GM12878 (cell line): Measurements from ENCODE around the gene STAMBPL1. TPM values are rescaled to one million over a fixed set of nuclear protein-coding genes. Genes with fewer than 3 reads are reported as not detected.

Experiments
- BHLHE40 ChIP-seq, 2 experiments: fragments of 450-650 bp in 1 of 2; IDR thresholded peaks; 2 replicates each; pipeline ENCODE4 v1.6.1; 2011 to 2017; ENCODE audit warnings: low read depth in 2 of 2, borderline replicate concordance in 1 of 2, improper control_type of control experiment in 1 of 2, low read length in 1 of 2, mild to moderate bottlenecking in 1 of 2
- CUX1 ChIP-seq: IDR thresholded peaks from 2 replicates; pipeline ENCODE4 v1.6.1; 2012; ENCODE audit warnings: improper control_type of control experiment, low read depth, low read length; ENCODE audit not compliant: insufficient replicate concordance
- ELK1 ChIP-seq: IDR thresholded peaks from 2 replicates; pipeline ENCODE4 v1.6.1; 2012; ENCODE audit warnings: low read depth, low read length, improper control_type of control experiment
- EP300 ChIP-seq, 2 experiments: fragments of 150-350 bp in 1 of 2; IDR thresholded peaks; 2 replicates each; pipeline ENCODE4 v1.6.1; 2011 to 2012; ENCODE audit warnings: low read depth in 2 of 2, low read length in 2 of 2, borderline replicate concordance in 1 of 2, improper control_type of control experiment in 1 of 2, inconsistent platforms in 1 of 2; ENCODE audit not compliant: control insufficient read depth in 1 of 2
- GATAD2B ChIP-seq: fragments of 450-650 bp; conservative IDR thresholded peaks from 2 replicates; pipeline ENCODE4 v1.6.1; 2017; ENCODE audit warnings: low read depth, mild to moderate bottlenecking, moderate library complexity
- IKZF1 ChIP-seq: fragments of 450-650 bp; conservative IDR thresholded peaks from 2 replicates; pipeline ENCODE4 v1.6.1; 2017; ENCODE audit warnings: antibody characterized with exemption, mild to moderate bottlenecking
- JUNB ChIP-seq: IDR thresholded peaks from 2 replicates; pipeline ENCODE4 v1.6.1; 2016; ENCODE audit warnings: antibody characterized with exemption, mild to moderate bottlenecking
- JUND ChIP-seq: IDR thresholded peaks from 2 replicates; pipeline ENCODE4 v1.6.1; 2012; ENCODE audit warnings: low read depth, mild to moderate bottlenecking, low read length, improper control_type of control experiment, moderate library complexity
- LARP7 ChIP-seq: fragments of 450-650 bp; IDR thresholded peaks from 2 replicates; pipeline ENCODE4 v1.6.1; 2017; ENCODE audit warnings: mild to moderate bottlenecking
- MTA2 ChIP-seq: fragments of 450-650 bp; IDR thresholded peaks from 2 replicates; pipeline ENCODE4 v1.6.1; 2016; ENCODE audit warnings: low read depth, mild to moderate bottlenecking, moderate library complexity
- NFYB ChIP-seq: IDR thresholded peaks from 2 replicates; pipeline ENCODE4 v1.6.1; 2011; ENCODE audit warnings: low read depth, mild to moderate bottlenecking, low read length, improper control_type of control experiment, moderate library complexity; ENCODE audit not compliant: insufficient read depth
- RAD21 ChIP-seq: IDR thresholded peaks from 2 replicates; pipeline ENCODE4 v1.6.1; 2011; ENCODE audit warnings: mild to moderate bottlenecking, low read depth, low read length, moderate library complexity; ENCODE audit not compliant: insufficient read depth
- RAD51 ChIP-seq: fragments of 450-650 bp; IDR thresholded peaks from 2 replicates; pipeline ENCODE4 v1.6.1; 2016; ENCODE audit warnings: moderate library complexity, mild to moderate bottlenecking, inconsistent platforms
- RBBP5 ChIP-seq: fragments of 200-600 bp; sonication (generic); conservative IDR thresholded peaks from 2 replicates; pipeline ENCODE4 v1.6.1; 2016
- SIN3A ChIP-seq: IDR thresholded peaks from 2 replicates; pipeline ENCODE4 v1.6.1; 2012; ENCODE audit warnings: low read depth, low read length, improper control_type of control experiment
- SMAD5 ChIP-seq: IDR thresholded peaks from 2 replicates; pipeline ENCODE4 v1.6.1; 2016; ENCODE audit warnings: antibody characterized with exemption, low read depth
- SMARCA5 ChIP-seq: fragments of 450-650 bp; IDR thresholded peaks from 2 replicates; pipeline ENCODE4 v1.6.1; 2017; ENCODE audit warnings: mild to moderate bottlenecking
- STAT1 ChIP-seq: fragments of 450-650 bp; conservative IDR thresholded peaks from 2 replicates; pipeline ENCODE4 v1.6.1; 2014; ENCODE audit warnings: antibody characterized with exemption, mild to moderate bottlenecking
- TBL1XR1 ChIP-seq: IDR thresholded peaks from 2 replicates; pipeline ENCODE4 v1.6.1; 2012; ENCODE audit warnings: low read depth, low read length, improper control_type of control experiment
- ZBED1 ChIP-seq: IDR thresholded peaks from 2 replicates; pipeline ENCODE4 v1.6.1; 2016; ENCODE audit warnings: borderline replicate concordance
- ZNF384 ChIP-seq: IDR thresholded peaks from 2 replicates; pipeline ENCODE4 v1.6.1; 2012; ENCODE audit warnings: low read depth, mild to moderate bottlenecking, low read length, improper control_type of control experiment, borderline replicate concordance
- ZZZ3 ChIP-seq: IDR thresholded peaks from 2 replicates; pipeline ENCODE4 v1.6.1; 2011; ENCODE audit warnings: low read depth; ENCODE audit not compliant: control insufficient read depth, insufficient read length
- polyA plus RNA-seq, 11 experiments: library from polyadenylated mRNA; depleted of rRNA in 4 of 11; unstranded in 6 of 11; stranded (reverse) in 5 of 11; fragments of >200 nt; fragmentation: Nextera tagmentation in 4 of 11; fragmentation: Illumina TruSeq in 1 of 11; extraction: Ambion mirVana in 4 of 11; extraction: Trizol in 1 of 11; gene quantifications; 1 replicate in 1 of 11; 2 replicates in 10 of 11; pipeline versions ENCODE4 v1.2.1 to v1.2.3, GENCODE V29; 2011 to 2016; ENCODE audit warnings: inconsistent platforms in 2 of 11, missing spikeins in 2 of 11, low read depth in 1 of 11
- total RNA-seq, 4 experiments: library from RNA; depleted of rRNA in 3 of 4; stranded (reverse); fragments of >200 nt in 3 of 4; fragmentation: Illumina TruSeq in 1 of 4; extraction: Trizol in 1 of 4; gene quantifications; 2 replicates each; pipeline versions ENCODE4 v1.2.1 to v1.2.3, GENCODE V29; 2013 to 2021
- TF ChIP-seq, protein P1 (sequence below): fragments of 450-650 bp; IDR thresholded peaks from 2 replicates; pipeline ENCODE4 v1.6.1; 2017; ENCODE audit warnings: low read depth, mild to moderate bottlenecking, moderate library complexity

The STAMBPL1 gene
- total and polyA plus RNA-seq, 10 of the 15 experiments (the other 5 are each of a cell fraction or from before 2014, with no cell fraction given): 7.5 to 44.1 (median 25.4) TPM

GRCh38 chr10:88901206-88901983 lies 21.4 kb downstream of the STAMBPL1 start (continued):
- TF ChIP-seq MTA2 (peak; percentile 96), ZZZ3 (no peak), LARP7 (no peak), RBBP5 (no peak), BHLHE40 (IDR thresholded peaks at IDR 0.05; ENCODE audit: borderline replicate concordance in 1 of 2, low read depth in 2 of 2, low read length in 1 of 2) (peak in 1 of 2 experiments; percentile 26; a peak in 2 of 4 replicates), ELK1 (no peak), SMAD5 (no peak), NFYB (peak; percentile 67; the same call in 1 of the 2 replicates), IKZF1 (peak; percentile 91), EP300 (IDR thresholded peaks at IDR 0.05; ENCODE audit: borderline replicate concordance in 1 of 2, control insufficient read depth in 1 of 2, low read depth in 2 of 2, low read length in 2 of 2) (peak; percentile 84 to 97), CUX1 (peak; percentile 70), JUNB (peak; percentile 96), RAD51 (peak; percentile 39; the same call in 1 of the 2 replicates), JUND (peak; percentile 93), SMARCA5 (peak; percentile 58), RAD21 (peak; percentile 15; the same call in 1 of the 2 replicates), SIN3A (no peak), ZNF384 (peak; percentile 19; the same call in 1 of the 2 replicates), STAT1 (no peak), GATAD2B (peak; percentile 69), ZBED1 (peak; percentile 63; the same call in 1 of the 2 replicates), TBL1XR1 (no peak)
- TF ChIP-seq, protein P1, sequence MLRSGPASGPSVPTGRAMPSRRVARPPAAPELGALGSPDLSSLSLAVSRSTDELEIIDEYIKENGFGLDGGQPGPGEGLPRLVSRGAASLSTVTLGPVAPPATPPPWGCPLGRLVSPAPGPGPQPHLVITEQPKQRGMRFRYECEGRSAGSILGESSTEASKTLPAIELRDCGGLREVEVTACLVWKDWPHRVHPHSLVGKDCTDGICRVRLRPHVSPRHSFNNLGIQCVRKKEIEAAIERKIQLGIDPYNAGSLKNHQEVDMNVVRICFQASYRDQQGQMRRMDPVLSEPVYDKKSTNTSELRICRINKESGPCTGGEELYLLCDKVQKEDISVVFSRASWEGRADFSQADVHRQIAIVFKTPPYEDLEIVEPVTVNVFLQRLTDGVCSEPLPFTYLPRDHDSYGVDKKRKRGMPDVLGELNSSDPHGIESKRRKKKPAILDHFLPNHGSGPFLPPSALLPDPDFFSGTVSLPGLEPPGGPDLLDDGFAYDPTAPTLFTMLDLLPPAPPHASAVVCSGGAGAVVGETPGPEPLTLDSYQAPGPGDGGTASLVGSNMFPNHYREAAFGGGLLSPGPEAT: peak; percentile 89
